ENCODE measurements around the gene FAM3C.

DNA sequence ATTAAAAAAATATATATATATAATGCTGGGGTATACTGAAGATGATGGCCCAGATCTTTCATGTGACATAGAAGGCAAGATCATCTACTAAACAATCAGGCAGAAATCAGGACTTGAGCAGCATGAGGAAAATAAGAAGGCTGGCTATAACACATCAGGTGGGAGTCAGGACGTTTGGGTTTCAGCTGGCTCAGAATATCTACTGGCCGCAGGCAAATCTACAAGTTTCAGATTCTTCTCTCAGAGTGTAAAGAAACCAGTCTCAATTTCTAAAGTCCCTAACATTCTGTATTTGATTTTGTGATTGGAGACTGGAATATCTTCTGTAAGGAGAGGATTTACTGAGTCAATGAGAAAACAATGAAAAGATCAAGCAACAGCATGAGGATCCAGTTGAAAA, 37.7 kb upstream of the FAM3C start:
- TF ChIP-seq MXI1 (IDR thresholded peaks at IDR 0.05; ENCODE audit: low read depth, low read length) (no peak), MTA3 (IDR thresholded peaks at IDR 0.05; ENCODE audit: borderline replicate concordance, low read length) (no peak), EP300 (IDR thresholded peaks at IDR 0.05; ENCODE audit: borderline replicate concordance in 1 of 2, control insufficient read depth in 1 of 2, low read depth in 2 of 2, low read length in 2 of 2) (no peak), BHLHE40 (IDR thresholded peaks at IDR 0.05; ENCODE audit: borderline replicate concordance in 1 of 2, low read depth in 2 of 2, low read length in 1 of 2) (no peak), EZH2 (IDR thresholded peaks at IDR 0.05; ENCODE audit: borderline replicate concordance, control insufficient read depth, low read depth, low read length) (no peak), FOXM1 (IDR thresholded peaks at IDR 0.05; ENCODE audit: low read depth, low read length) (no peak), MTA2 (IDR thresholded peaks at IDR 0.05; ENCODE audit: low read depth) (no peak)
- TF ChIP-seq, protein P1, sequence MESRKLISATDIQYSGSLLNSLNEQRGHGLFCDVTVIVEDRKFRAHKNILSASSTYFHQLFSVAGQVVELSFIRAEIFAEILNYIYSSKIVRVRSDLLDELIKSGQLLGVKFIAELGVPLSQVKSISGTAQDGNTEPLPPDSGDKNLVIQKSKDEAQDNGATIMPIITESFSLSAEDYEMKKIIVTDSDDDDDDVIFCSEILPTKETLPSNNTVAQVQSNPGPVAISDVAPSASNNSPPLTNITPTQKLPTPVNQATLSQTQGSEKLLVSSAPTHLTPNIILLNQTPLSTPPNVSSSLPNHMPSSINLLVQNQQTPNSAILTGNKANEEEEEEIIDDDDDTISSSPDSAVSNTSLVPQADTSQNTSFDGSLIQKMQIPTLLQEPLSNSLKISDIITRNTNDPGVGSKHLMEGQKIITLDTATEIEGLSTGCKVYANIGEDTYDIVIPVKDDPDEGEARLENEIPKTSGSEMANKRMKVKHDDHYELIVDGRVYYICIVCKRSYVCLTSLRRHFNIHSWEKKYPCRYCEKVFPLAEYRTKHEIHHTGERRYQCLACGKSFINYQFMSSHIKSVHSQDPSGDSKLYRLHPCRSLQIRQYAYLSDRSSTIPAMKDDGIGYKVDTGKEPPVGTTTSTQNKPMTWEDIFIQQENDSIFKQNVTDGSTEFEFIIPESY (IDR thresholded peaks at IDR 0.05) = no peak
- TF ChIP-seq, protein P2, sequence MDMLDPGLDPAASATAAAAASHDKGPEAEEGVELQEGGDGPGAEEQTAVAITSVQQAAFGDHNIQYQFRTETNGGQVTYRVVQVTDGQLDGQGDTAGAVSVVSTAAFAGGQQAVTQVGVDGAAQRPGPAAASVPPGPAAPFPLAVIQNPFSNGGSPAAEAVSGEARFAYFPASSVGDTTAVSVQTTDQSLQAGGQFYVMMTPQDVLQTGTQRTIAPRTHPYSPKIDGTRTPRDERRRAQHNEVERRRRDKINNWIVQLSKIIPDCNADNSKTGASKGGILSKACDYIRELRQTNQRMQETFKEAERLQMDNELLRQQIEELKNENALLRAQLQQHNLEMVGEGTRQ (IDR thresholded peaks at IDR 0.05; ENCODE audit: borderline replicate concordance, low read depth, low read length) = no peak
- TF ChIP-seq, protein P3, sequence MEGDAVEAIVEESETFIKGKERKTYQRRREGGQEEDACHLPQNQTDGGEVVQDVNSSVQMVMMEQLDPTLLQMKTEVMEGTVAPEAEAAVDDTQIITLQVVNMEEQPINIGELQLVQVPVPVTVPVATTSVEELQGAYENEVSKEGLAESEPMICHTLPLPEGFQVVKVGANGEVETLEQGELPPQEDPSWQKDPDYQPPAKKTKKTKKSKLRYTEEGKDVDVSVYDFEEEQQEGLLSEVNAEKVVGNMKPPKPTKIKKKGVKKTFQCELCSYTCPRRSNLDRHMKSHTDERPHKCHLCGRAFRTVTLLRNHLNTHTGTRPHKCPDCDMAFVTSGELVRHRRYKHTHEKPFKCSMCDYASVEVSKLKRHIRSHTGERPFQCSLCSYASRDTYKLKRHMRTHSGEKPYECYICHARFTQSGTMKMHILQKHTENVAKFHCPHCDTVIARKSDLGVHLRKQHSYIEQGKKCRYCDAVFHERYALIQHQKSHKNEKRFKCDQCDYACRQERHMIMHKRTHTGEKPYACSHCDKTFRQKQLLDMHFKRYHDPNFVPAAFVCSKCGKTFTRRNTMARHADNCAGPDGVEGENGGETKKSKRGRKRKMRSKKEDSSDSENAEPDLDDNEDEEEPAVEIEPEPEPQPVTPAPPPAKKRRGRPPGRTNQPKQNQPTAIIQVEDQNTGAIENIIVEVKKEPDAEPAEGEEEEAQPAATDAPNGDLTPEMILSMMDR (IDR thresholded peaks at IDR 0.05 in 2 of 3, conservative IDR thresholded peaks at IDR 0.05 in 1 of 3; ENCODE audit: control insufficient read depth in 2 of 3, extremely low read depth in 1 of 3, insufficient read depth in 1 of 3, low read depth in 3 of 3, low read length in 3 of 3) = no peak
- TF ChIP-seq, protein P4, sequence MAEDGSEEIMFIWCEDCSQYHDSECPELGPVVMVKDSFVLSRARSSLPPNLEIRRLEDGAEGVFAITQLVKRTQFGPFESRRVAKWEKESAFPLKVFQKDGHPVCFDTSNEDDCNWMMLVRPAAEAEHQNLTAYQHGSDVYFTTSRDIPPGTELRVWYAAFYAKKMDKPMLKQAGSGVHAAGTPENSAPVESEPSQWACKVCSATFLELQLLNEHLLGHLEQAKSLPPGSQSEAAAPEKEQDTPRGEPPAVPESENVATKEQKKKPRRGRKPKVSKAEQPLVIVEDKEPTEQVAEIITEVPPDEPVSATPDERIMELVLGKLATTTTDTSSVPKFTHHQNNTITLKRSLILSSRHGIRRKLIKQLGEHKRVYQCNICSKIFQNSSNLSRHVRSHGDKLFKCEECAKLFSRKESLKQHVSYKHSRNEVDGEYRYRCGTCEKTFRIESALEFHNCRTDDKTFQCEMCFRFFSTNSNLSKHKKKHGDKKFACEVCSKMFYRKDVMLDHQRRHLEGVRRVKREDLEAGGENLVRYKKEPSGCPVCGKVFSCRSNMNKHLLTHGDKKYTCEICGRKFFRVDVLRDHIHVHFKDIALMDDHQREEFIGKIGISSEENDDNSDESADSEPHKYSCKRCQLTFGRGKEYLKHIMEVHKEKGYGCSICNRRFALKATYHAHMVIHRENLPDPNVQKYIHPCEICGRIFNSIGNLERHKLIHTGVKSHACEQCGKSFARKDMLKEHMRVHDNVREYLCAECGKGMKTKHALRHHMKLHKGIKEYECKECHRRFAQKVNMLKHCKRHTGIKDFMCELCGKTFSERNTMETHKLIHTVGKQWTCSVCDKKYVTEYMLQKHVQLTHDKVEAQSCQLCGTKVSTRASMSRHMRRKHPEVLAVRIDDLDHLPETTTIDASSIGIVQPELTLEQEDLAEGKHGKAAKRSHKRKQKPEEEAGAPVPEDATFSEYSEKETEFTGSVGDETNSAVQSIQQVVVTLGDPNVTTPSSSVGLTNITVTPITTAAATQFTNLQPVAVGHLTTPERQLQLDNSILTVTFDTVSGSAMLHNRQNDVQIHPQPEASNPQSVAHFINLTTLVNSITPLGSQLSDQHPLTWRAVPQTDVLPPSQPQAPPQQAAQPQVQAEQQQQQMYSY (CRISPR knock-in tag; IDR thresholded peaks at IDR 0.05) = no peak

All from GM12878 (cell line).